HG03342 (cell line): ENCODE measurements around the gene RTCA.
"Not testable (repeated sequence)": the region's sequence is repeated elsewhere in the genome, so short reads cannot be mapped to it uniquely, and the experiment has no call there.

ENCODE experiments used
- ATAC-seq: cut with Tn5 transposase; IDR thresholded peaks from one replicate; pipeline ENCODE4 v1.9.1; 2021; ENCODE audit warnings: mild to moderate bottlenecking, moderate library complexity; ENCODE audit not compliant: unreplicated experiment

The RTCA gene

GRCh38 chr1:100258427-100258826 is 7.6 kb upstream of the RTCA start:
- not testable (repeated sequence) for ATAC-seq

DNA sequence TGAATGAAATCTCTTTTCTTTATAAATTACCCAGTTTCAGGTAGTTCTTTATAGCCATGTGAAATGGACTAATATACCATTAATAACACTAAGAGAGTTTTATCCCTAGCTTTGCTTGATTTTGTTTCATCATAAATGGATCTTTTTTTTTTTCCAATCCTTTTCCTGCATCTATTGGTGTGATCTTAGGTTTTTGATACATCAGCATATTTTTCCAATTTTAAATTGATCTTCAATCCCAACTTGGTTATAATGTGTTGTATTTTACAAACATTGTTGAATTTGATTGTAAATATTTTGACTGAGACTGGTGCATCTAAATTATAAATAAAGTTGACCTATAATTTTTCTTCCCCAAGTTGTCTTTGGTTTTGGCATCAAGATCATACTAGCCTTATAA is 4.3 kb upstream of the RTCA start:
- ATAC-seq: no peak

DNA sequence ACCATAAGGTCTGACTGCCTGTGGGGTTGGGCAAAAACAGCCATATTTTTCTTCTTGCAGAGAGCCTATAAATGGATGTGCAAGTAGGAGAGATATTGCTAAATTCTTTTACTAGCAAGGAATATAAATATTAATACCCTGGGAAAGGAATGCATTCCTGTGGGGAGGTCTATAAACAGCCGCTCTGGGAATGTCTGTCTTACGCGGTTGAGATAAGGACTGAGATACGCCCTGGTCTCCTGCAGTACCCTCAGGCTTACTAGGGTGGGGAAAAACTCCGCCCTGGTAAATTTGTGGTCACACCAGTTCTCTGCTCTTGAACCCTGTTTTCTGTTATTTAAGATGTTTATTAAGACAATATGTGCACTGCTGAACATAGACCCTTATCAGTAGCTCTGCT is 1.9 kb upstream of the RTCA start:
- ATAC-seq: not testable (repeated sequence)

DNA sequence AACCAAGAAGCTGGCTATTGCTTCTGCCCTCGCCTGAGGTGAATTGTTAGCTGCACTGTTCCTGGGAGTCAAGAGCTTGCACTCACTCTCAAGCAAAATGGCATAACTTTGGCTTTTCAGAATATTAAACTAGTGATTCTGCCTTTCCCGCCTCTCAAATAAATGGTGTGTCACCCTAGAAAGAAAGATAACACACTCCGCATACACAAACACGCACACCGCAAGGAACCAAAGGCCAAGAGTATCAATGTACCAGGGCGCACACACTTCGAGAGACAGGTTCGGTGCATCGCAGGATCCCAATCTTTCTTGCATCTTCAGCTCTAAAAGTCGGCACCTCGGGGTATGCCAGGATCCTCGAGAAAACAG is 470 bp upstream of the RTCA start:
- ATAC-seq: peak; percentile 36

GRCh38 chr1:100266741-100267140 is 725 bp downstream of the RTCA start:
- ATAC-seq: peak; percentile 13

- ATAC-seq: no peak
These were observed 1.3 kb downstream of the RTCA start for GRCh38 chr1:100267284-100267683.

- ATAC-seq: no peak
These were observed 2.2 kb downstream of the RTCA start for GRCh38 chr1:100268202-100268601.

DNA sequence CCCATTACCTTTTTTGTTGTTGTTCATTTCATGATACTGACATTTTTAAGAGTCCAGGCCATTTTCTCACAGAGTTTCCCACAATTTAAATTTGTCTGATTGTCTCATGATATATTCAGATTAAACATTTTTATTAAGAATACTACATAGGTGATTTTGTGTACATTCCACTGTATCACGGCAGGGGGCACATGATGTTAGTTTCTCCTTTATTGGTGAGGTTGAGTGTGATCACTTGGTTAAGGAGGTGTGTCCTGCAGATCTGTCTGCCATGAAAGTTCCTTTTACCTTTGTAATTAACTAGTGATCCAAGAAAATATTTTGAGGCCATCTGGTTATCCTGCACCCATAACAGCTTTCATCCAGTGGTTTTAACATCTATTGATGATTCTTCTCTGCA is 11.8 kb downstream of the RTCA start:
- ATAC-seq: no peak

GRCh38 chr1:100279358-100279923 is 13.4 kb downstream of the RTCA start:
- ATAC-seq: no peak

GRCh38 chr1:100279954-100280682 is 14.1 kb downstream of the RTCA start:
- ATAC-seq: no peak

GRCh38 chr1:100284591-100284990 is 18.6 kb downstream of the RTCA start:
- ATAC-seq: no peak

DNA sequence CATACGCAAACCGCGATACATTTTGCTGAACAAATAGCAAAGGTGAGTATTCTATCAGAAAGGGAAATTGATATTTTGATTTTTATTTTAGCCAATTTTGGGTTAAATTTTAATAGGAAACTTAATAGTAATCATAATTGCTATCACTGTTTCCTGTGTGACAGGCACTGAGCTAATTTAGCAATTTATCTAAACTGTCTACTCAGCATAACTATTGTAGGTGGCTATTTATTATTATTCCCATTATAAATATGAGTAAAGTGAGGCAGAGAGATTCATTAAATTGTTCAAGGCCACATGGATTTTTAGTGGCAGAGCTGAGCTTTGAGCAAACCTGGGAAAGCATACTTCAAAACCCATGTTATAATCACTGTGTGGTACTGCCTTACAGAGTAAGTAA is 21.1 kb downstream of the RTCA start:
- no peak for ATAC-seq

GRCh38 chr1:100290291-100290690 is 24.3 kb downstream of the RTCA start:
- ATAC-seq: no peak

DNA sequence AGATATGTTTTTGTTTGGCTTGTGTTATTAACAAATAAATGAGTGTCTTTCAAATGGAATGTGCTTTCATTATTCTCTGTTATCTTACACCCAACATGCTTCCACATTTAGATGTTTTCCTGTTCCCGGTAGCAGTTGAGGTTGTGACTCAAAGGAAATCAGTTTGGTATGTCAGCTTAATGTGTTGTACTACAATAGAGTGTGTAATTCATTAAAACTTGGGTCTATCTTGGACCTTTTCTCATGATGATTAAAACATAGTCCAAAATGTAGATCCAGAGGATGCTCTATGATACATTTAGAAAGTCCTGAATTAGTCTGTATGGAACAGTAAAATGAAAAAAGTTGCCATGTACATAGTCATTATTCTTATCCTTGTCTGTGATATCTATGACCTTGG is 26.7 kb downstream of the RTCA start:
- ATAC-seq: no peak

DNA sequence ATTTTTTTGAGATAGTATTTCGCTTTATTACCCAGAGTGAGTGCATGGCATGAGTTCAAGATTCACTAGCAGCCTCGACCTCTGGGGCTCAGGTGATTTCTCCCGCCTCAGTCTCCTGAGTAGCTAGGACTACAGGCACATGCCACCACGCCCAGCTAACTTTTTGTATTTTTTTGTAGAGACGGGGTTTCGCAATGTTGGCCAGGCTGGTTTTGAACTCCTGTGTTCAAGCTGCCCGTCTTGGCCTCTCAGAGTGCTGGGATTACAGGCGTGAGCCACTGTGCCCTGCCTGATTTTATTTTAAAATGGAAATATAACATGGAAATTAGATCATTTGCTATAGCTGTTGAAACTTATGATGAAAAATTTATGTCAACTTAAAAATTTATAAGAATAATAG is 30.1 kb downstream of the RTCA start:
- ATAC-seq: no peak

- not testable (repeated sequence) for ATAC-seq
These were observed 31.0 kb downstream of the RTCA start for GRCh38 chr1:100296997-100297396.

- no peak for ATAC-seq
These were observed 32.5 kb downstream of the RTCA start for GRCh38 chr1:100298512-100298911.

GRCh38 chr1:100299521-100300222 is 33.7 kb downstream of the RTCA start:
- ATAC-seq: no peak

GRCh38 chr1:100300691-100301090 is 34.7 kb downstream of the RTCA start:
- no peak for ATAC-seq

DNA sequence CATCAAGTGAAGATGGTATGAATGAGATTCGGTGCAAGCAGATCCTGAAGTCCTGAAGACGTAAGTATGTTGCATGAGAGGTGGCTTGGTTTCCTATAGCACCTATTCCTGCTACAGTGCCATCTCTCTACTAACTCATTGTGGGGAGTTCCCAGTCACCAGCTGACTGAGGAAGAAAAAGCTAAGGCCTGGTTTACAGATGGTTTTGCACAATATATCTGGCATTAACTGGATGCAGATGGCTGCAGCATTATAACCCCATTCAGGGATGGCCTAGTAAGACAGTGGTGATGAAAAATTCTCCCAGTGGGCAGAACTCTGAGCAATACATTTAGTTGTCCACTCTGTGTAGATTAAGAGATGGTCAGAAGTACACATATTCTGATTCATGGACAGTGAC is 36.7 kb downstream of the RTCA start:
- ATAC-seq: no peak

DNA sequence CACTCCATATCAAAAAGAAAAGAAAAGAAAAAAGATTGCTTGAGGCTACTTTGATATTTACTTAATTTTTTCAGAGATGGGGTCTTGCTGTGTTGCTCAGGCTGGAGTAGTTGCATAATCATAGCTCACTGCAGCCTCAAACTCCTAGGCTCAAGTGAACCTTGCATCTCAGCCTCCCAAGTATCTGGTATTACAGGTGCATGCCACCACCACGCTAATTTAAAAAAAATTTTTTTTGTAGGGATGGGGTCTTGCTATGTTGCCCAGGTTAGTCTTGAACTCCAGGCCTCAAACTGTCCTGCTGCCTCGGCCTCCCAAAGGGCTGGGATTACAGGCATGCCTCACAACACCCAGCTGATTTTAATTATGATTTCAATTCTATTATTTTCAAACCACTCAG is 38.2 kb downstream of the RTCA start:
- no peak for ATAC-seq

DNA sequence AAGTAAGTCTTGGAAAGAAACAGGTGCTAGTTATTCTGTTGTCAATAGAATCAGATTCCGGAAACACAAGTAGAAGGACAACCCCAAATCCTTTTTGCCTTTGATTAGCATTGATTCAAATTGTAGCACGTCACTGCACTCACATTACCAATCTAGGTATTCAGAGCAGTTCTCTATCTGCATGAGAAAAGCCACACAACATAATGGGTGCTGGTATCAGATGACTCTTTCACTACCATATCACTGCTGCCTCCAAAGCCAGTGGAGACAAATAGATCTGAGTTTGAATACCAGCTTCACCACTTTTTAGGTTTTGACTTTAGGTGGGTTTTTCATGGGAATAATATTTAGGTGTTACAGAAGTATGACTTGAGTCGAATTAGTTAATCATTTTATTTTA is 38.9 kb downstream of the RTCA start:
- ATAC-seq: no peak
